Psoas muscle (tissue), 8 donors: Measurements from ENCODE around the gene PLPPR5. TPM values are rescaled to one million over a fixed set of nuclear protein-coding genes. Genes with fewer than 3 reads are reported as not detected.

Experiments
- ATAC-seq, 4 donors: fragments of 200-7000 bp; cut with Tn5 transposase; one replicate each; pipeline ENCODE4 v1.9.1; 2020; ENCODE audit warnings: moderate library complexity in 3 of 4, mild to moderate bottlenecking in 2 of 4
- DNase-seq, 2 donors: peaks; one replicate each; pipeline ENCODE4 v3.0.0-alpha.2; 2020
- H3K27ac ChIP-seq: fragments of 200-600 bp; one replicate; pipeline ENCODE4 v1.8.0; 2022
- H3K27me3 ChIP-seq, 3 donors: fragments of 200-600 bp in 1 of 3; one replicate each; pipeline versions ENCODE4 v1.6.1 to v1.8.0; 2013 to 2022; ENCODE audit warnings: low read length in 2 of 3, mild to moderate bottlenecking in 2 of 3, moderate library complexity in 1 of 3; ENCODE audit not compliant: insufficient read depth in 3 of 3
- H3K36me3 ChIP-seq, 2 donors: fragments of 200-600 bp in 1 of 2; one replicate each; pipeline versions ENCODE4 v1.6.1 to v1.8.0; 2013 to 2022; ENCODE audit warnings: low read depth in 1 of 2, mild to moderate bottlenecking in 1 of 2, moderate library complexity in 1 of 2; ENCODE audit not compliant: insufficient read depth in 1 of 2
- H3K4me1 ChIP-seq: fragments of 200-600 bp; one replicate; pipeline ENCODE4 v1.8.0; 2022
- H3K4me3 ChIP-seq: fragments of 200-600 bp; one replicate; pipeline ENCODE4 v1.8.0; 2022; ENCODE audit warnings: mild to moderate bottlenecking
- H3K9me3 ChIP-seq: fragments of 200-600 bp; one replicate; pipeline ENCODE4 v1.8.0; 2022
- CTCF ChIP-seq: fragments of 200-600 bp; IDR thresholded peaks from one replicate; pipeline ENCODE4 v1.8.0; 2022; ENCODE audit warnings: antibody characterized with exemption
- WGBS, 3 donors: extraction: QIAGEN DNeasy Blood & Tissue Kit; methylation state at CpG; one replicate each; pipeline versions ENCODE4 v1.1.6 to v1.1.7; 2013; 5-methylcytosine and 5-hydroxymethylcytosine counted together
- intact Hi-C, 2 donors: fragments of 100-400 bp; cut with DNase I; formaldehyde crosslinking; loops; one replicate each; pipeline versions ENCODE4 v1.11.0 to v1.14.2; 2022
- polyA plus RNA-seq, 3 donors: library from polyadenylated mRNA; stranded (reverse); fragments of 200-250 nt; gene quantifications; one replicate each; pipeline ENCODE4 v1.2.3, GENCODE V29; 2013
- total RNA-seq, 4 donors: library from RNA; stranded (reverse); fragmentation: NEBNext Ultra II Directional in 2 of 4; extraction: Animal tissue kit (Norgen Biotek cat#: 25700) in 2 of 4; gene quantifications; one replicate each; pipeline versions ENCODE4 v1.2.1 to v1.2.4, GENCODE V29; 2021 to 2023
- donor health status: healthy with polysubstance abuse.
- donor health status: DM: no; HTN: no; CAD: no; lungs with moderate emphysema.
- donor health status: Bipolar disorder and iron deficiency.
- donor health status: healthy.
- donor health status: DM: yes; HTN: yes; CAD: no.
- donor health status: DM: no; HTN: no; CAD: no.
- donor health status: DM: no; HTN: no; CAD: no.
- donor health status: DM: yes; HTN: yes; CAD: no.

Gene PLPPR5
- total and polyA plus RNA-seq, 7 donors, result 0.01 TPM; not detected in 6

DNA sequence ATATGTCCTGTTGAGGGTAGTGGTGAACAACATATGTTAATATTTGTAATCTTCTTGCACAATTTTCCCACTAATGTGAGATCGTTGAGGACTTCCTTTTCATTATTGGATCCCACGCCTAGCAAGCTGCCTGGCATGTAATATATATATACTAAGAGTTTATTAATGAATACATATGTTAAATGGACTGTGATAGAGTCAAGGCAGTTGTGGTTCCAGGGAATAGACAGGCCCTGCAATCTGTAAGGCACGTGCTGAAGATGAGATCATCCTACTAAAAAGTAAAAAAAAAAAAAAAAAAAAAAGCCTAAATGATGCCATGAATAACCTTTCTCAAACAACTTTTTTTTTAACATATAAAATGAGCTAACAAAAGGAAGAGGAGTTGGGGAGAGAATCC lies 28.9 kb downstream of the PLPPR5 start:
- 73 to 75% (median 75%) methylated on average over 3 of the region's 3 CpGs for WGBS, 3 donors

GRCh38 chr1:98975113-98975512 lies 29.5 kb downstream of the PLPPR5 start:
- Histone ChIP-seq H3K27ac (no peak overlapping the region), H3K27me3 (no peaks in the 10 kb centered on the region), H3K4me1 (no peaks in the 10 kb centered on the region), H3K36me3 (no peaks in the 10 kb centered on the region), H3K9me3 (no peaks in the 10 kb centered on the region), H3K4me3 (no peak overlapping the region)
- ATAC-seq, result no peak
- intact Hi-C loops, result no loop called here
- no peak for DNase-seq
- no peak for TF ChIP-seq CTCF
- WGBS, 3 donors, result 71 to 75% (median 74%) methylated on average over 5 of the region's 5 CpGs

More for the DNA sequence above, 28.9 kb downstream of the PLPPR5 start:
- no peaks in the 10 kb centered on the region for H3K9me3 ChIP-seq
- intact Hi-C loops, result no loop called here
- H3K27me3 ChIP-seq, result no peaks in the 10 kb centered on the region
- H3K4me1 ChIP-seq, result no peaks in the 10 kb centered on the region
- no peak for DNase-seq
- ATAC-seq, result no peak
- TF ChIP-seq CTCF, result no peak
- H3K27ac ChIP-seq, result no peak overlapping the region
- H3K36me3 ChIP-seq, result no peaks in the 10 kb centered on the region
- no peak overlapping the region for H3K4me3 ChIP-seq

DNA sequence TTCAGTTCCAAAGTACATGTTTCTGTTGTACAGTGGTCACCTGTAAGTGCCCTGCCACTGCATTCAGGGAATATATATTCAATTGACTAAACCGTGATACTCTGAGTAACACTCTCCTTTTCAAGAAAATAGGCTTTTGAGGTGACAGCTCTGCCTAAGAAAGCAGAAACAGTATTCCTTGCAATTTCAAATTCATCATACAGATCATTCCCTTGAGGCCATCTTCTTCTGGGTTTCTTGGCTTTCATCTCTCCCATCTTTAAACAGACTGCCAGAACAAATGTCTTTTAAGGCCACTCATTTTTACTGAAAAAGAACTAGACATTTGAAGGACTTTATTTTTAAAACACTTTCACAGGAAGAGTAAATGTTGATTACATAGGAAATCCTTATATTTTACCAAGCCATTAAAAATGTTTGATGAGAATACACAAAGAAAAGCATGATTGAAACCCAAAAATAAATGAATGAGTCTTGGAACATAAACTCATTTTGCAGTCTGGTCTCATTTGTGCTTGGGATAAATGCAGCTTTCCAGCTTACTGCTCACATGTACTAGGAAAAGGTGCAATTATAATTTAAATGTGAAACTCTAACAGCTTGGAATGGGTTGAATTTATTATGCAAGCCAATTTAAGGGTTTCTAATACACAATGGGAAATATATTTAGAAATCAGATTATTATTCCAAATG lies 34.7 kb downstream of the PLPPR5 start:
- WGBS, 3 donors, result 39 to 64% (median 46%) methylated on average over 1 of the region's 1 CpG
- TF ChIP-seq CTCF, result no peak
- H3K4me3 ChIP-seq, result no peak overlapping the region
- no peak overlapping the region for H3K27ac ChIP-seq
- intact Hi-C loops, result no loop called here
- H3K27me3 ChIP-seq, result no peaks in the 10 kb centered on the region
- H3K36me3 ChIP-seq, result no peaks in the 10 kb centered on the region
- no peaks in the 10 kb centered on the region for H3K4me1 ChIP-seq
- ATAC-seq (no peak), DNase-seq (no peak)
- no peaks in the 10 kb centered on the region for H3K9me3 ChIP-seq

DNA sequence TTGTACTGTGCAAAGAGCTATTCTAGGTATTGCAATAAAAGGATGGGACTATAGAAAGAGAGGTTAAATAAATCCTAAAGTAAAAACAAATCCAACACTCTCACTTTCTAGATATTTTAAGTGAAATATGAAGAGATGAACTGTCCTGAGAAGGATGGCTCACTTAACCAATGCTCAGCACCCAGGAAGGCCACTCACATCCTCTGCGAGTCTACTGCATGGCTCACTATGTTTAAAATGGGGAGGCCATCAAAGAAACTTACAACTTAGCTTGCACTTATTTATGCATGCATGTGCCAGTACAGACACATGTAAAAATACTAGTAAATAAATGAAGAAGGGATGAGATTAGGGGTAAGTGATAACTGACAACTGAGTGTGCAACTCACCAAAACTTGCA lies 37.5 kb downstream of the PLPPR5 start:
- Histone ChIP-seq H3K27me3 (no peaks in the 10 kb centered on the region), H3K4me3 (no peak overlapping the region), H3K36me3 (no peaks in the 10 kb centered on the region), H3K27ac (no peak overlapping the region), H3K4me1 (no peaks in the 10 kb centered on the region), H3K9me3 (no peaks in the 10 kb centered on the region)
- intact Hi-C loops, result no loop called here
- no peak for TF ChIP-seq CTCF
- ATAC-seq, result no peak
- DNase-seq, result no peak
- 84 to 87% (median 85%) methylated on average over 1 of the region's 1 CpG for WGBS, 3 donors

DNA sequence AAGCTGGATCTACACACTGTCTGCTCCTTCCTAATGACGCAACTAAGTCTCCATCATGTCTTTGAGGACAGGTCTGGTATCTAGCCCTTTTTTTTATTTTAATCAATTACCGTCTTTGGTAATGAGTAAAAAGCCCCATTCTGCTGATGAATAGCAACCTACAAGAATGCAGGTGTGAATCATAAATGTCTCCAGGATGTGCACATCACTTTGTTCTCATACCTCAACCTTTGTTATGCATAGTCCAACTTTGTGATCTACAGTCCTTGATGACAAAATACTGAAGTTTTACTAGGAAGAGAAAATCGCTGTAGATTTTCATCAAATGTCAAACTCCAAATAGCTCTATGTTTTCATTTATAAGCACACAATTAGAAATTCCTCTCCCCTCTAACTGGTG lies 39.3 kb downstream of the PLPPR5 start:
- intact Hi-C loops, result no loop called here
- Histone ChIP-seq H3K27me3 (no peaks in the 10 kb centered on the region), H3K4me1 (no peaks in the 10 kb centered on the region), H3K36me3 (no peaks in the 10 kb centered on the region), H3K4me3 (no peak overlapping the region), H3K27ac (no peak overlapping the region), H3K9me3 (no peaks in the 10 kb centered on the region)
- DNase-seq (no peak), ATAC-seq (no peak)
- 91 to 95% (median 93%) methylated on average over 3 of the region's 3 CpGs for WGBS, 3 donors
- no peak for TF ChIP-seq CTCF
